HCT116 (cell line): ENCODE measurements around the gene IL1RAPL1.

ENCODE experiments used
- CEBPB ChIP-seq: IDR thresholded peaks from 2 replicates; pipeline ENCODE4 v1.6.1; 2012; ENCODE audit warnings: low read depth
- EZH2phosphoT487 ChIP-seq: fragments of 200-600 bp; IDR thresholded peaks from 2 replicates; pipeline ENCODE4 v1.6.1; 2018; ENCODE audit warnings: antibody characterized with exemption, borderline replicate concordance
- FOSL1 ChIP-seq: IDR thresholded peaks from 2 replicates; pipeline ENCODE4 v1.6.1; 2012; ENCODE audit warnings: low read depth
- POLR2A ChIP-seq: IDR thresholded peaks from 2 replicates; pipeline ENCODE4 v1.7.0; 2011; ENCODE audit warnings: borderline replicate concordance; ENCODE audit not compliant: insufficient read depth, insufficient read length; ENCODE audit errors: extremely low read depth
- POLR2AphosphoS5 ChIP-seq: IDR thresholded peaks from 2 replicates; pipeline ENCODE4 v1.6.1; 2011; ENCODE audit warnings: mild to moderate bottlenecking, low read depth, low read length, moderate library complexity
- TF ChIP-seq, protein P1 (sequence below), 3 experiments: fragments of 200-600 bp in 1 of 3; sonication (generic) in 1 of 3; IDR thresholded peaks in 2 of 3; conservative IDR thresholded peaks in 1 of 3; 2 replicates each; pipeline ENCODE4 v1.5.1; 2012 to 2017; ENCODE audit warnings: low read depth in 2 of 3, low read length in 2 of 3, antibody characterized with exemption in 1 of 3, borderline replicate concordance in 1 of 3, control low read depth in 1 of 3, mild to moderate bottlenecking in 1 of 3, mixed read lengths in 1 of 3, mixed run types in 1 of 3, moderate library complexity in 1 of 3; ENCODE audit not compliant: insufficient read depth in 1 of 3
- TF ChIP-seq, protein P2 (sequence below): IDR thresholded peaks from 2 replicates; pipeline ENCODE4 v1.6.1; 2012; ENCODE audit warnings: low read depth
- TF ChIP-seq, protein P3 (sequence below): IDR thresholded peaks from 2 replicates; pipeline ENCODE4 v1.6.1; 2011; ENCODE audit warnings: mild to moderate bottlenecking, low read length, moderate library complexity; ENCODE audit not compliant: insufficient replicate concordance; ENCODE audit errors: extremely low read depth

DNA sequence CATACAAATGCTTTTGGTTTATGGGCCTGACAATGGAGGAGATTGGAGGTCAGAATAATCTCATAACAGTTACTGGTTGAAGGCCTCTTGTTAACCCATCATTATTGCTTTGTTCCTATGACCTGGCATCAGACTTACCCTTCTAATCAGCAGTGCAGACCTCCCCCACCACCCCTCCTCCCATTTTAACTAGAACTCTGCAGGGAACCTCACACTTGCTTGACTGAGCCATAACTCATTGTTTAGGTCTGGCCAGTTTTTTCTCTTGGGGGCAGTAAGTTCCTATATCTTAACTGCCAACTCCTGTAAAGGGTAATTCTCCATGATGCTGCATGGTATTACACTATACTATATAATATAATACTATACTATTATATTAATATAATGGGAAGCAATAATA is 609.3 kb downstream of the IL1RAPL1 start:
- TF ChIP-seq, protein P1, sequence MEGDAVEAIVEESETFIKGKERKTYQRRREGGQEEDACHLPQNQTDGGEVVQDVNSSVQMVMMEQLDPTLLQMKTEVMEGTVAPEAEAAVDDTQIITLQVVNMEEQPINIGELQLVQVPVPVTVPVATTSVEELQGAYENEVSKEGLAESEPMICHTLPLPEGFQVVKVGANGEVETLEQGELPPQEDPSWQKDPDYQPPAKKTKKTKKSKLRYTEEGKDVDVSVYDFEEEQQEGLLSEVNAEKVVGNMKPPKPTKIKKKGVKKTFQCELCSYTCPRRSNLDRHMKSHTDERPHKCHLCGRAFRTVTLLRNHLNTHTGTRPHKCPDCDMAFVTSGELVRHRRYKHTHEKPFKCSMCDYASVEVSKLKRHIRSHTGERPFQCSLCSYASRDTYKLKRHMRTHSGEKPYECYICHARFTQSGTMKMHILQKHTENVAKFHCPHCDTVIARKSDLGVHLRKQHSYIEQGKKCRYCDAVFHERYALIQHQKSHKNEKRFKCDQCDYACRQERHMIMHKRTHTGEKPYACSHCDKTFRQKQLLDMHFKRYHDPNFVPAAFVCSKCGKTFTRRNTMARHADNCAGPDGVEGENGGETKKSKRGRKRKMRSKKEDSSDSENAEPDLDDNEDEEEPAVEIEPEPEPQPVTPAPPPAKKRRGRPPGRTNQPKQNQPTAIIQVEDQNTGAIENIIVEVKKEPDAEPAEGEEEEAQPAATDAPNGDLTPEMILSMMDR (IDR thresholded peaks at IDR 0.05 in 2 of 3, conservative IDR thresholded peaks at IDR 0.05 in 1 of 3; ENCODE audit: borderline replicate concordance in 1 of 3, insufficient read depth in 1 of 3, low read depth in 2 of 3, low read length in 2 of 3): no peak
- no peak for TF ChIP-seq POLR2AphosphoS5
- TF ChIP-seq, protein P2, sequence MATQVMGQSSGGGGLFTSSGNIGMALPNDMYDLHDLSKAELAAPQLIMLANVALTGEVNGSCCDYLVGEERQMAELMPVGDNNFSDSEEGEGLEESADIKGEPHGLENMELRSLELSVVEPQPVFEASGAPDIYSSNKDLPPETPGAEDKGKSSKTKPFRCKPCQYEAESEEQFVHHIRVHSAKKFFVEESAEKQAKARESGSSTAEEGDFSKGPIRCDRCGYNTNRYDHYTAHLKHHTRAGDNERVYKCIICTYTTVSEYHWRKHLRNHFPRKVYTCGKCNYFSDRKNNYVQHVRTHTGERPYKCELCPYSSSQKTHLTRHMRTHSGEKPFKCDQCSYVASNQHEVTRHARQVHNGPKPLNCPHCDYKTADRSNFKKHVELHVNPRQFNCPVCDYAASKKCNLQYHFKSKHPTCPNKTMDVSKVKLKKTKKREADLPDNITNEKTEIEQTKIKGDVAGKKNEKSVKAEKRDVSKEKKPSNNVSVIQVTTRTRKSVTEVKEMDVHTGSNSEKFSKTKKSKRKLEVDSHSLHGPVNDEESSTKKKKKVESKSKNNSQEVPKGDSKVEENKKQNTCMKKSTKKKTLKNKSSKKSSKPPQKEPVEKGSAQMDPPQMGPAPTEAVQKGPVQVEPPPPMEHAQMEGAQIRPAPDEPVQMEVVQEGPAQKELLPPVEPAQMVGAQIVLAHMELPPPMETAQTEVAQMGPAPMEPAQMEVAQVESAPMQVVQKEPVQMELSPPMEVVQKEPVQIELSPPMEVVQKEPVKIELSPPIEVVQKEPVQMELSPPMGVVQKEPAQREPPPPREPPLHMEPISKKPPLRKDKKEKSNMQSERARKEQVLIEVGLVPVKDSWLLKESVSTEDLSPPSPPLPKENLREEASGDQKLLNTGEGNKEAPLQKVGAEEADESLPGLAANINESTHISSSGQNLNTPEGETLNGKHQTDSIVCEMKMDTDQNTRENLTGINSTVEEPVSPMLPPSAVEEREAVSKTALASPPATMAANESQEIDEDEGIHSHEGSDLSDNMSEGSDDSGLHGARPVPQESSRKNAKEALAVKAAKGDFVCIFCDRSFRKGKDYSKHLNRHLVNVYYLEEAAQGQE: no peak
- no peak for TF ChIP-seq EZH2phosphoT487
- TF ChIP-seq POLR2A: no peak
- TF ChIP-seq, protein P3, sequence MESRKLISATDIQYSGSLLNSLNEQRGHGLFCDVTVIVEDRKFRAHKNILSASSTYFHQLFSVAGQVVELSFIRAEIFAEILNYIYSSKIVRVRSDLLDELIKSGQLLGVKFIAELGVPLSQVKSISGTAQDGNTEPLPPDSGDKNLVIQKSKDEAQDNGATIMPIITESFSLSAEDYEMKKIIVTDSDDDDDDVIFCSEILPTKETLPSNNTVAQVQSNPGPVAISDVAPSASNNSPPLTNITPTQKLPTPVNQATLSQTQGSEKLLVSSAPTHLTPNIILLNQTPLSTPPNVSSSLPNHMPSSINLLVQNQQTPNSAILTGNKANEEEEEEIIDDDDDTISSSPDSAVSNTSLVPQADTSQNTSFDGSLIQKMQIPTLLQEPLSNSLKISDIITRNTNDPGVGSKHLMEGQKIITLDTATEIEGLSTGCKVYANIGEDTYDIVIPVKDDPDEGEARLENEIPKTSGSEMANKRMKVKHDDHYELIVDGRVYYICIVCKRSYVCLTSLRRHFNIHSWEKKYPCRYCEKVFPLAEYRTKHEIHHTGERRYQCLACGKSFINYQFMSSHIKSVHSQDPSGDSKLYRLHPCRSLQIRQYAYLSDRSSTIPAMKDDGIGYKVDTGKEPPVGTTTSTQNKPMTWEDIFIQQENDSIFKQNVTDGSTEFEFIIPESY: no peak
- no peak for TF ChIP-seq FOSL1
- TF ChIP-seq CEBPB: no peak
